ENCODE measurements around the gene HSPBP1. TPM values are rescaled to one million over a fixed set of nuclear protein-coding genes. Genes with fewer than 3 reads are reported as not detected.

HSPBP1 gene
- total RNA-seq, 2 experiments from 2014 or later = 35.0 to 38.2 TPM

DNA sequence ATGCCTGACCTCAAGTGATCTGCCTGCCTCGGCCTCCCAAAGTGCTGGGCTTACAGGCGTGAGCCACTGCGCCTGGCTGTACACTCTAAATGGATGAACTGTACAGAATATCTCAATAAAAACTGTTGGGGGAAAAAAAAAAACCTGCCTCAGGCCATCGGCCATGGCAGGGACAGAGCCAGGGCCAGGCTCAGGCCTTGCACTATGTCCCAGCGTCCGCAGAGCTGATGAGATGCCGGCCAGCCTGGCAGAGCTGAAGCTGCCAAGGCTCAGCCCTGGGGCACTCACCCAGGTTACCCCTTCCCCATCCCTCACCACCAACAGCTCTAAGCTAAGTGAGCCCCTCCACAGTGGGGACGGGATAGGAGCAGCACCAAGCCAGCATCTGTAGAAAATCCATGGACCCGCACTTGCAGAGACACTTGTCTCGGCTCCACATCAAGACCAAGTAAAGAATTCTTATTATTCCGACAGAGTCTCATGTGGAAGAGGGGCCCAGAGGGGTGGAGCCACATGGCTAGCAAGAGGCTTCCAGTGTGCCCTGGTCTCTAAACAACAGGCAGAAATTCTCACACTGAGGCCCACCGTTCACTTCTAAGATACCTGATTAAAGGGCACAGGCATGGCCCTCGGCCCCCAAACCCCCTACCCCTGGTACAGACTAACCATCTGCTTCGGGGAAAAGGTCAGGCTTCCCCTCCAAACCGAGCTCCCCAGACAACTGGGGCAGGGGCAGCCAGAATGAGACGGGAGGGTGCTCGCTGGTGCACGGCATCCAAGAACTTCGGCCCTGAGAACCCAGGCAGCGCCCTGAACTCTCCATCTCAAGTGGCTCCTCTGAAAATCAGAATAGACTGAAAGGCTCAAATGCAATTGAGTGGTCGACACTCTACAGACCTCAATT, 26.9 kb downstream of the HSPBP1 start:
- H3K9me3 Mint-ChIP-seq (ENCODE audit: low read depth) = no peaks in the 10 kb centered on the region
- H3K27ac Mint-ChIP-seq = peak overlapping the region; percentile 100
- H3K4me3 Mint-ChIP-seq = peak overlapping the region; percentile 99
- peaks cover 61% of the 10 kb centered on the region for H3K4me1 Mint-ChIP-seq
- H3K27me3 Mint-ChIP-seq = no peaks in the 10 kb centered on the region
- ATAC-seq (no peak), DNase-seq (no peak)
- CTCF ChIA-PET = interaction anchor here (0.9 to 4.7 kb wide), 7 partner anchors 24 to 252 kb away, joined by 3 to 30 read pairs (median 12); partner anchors contain the start of genes DNAAF3 and TMEM238
- H3K36me3 Mint-ChIP-seq = peaks cover 52% of the 10 kb centered on the region

DNA sequence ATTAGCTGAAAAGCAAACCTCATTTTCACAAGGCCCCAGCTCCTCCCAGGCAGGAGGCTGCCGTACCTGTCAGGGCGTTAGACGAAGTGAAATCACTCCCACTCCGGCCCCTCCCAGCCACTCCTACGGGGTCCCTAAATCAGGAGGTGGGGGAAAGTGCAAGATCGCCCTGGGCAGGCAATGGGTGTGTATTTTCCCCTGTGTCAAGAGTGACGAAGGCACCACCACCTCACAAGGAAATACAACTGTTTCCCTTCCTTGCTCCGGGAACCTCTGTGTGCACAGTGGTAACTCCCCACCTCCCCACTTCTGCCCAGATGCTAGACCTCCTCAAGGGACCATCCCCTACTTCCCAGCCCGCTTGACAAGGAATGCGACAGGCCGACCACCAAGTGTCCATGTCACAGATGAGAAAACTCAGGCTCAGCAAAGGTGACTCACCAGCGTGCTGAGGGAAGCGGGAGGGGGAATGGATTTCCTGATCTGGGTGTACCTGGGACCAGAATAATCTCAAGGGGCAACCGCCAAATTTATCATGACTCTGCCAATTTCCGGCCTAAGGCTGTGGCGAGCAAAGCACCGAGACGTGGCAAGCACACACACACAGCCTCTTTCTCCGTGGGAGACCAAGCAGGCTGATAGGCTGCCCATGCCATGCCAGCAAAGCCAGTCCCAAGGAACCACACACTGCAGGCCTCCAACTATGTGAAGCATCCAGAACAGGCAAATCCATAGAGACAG, 28.4 kb downstream of the HSPBP1 start:
- H3K9me3 Mint-ChIP-seq (ENCODE audit: low read depth) = no peaks in the 10 kb centered on the region
- H3K36me3 Mint-ChIP-seq = peaks cover 40% of the 10 kb centered on the region
- H3K4me3 Mint-ChIP-seq = peak overlapping the region; percentile 67
- no peaks in the 10 kb centered on the region for H3K27me3 Mint-ChIP-seq
- ATAC-seq = peak; percentile 5
- peaks cover 55% of the 10 kb centered on the region for H3K4me1 Mint-ChIP-seq
- peak overlapping the region; percentile 100 for H3K27ac Mint-ChIP-seq
- peak; percentile 64 for DNase-seq
- CTCF ChIA-PET = interaction anchor here (1.5 to 3.0 kb wide), 3 partner anchors 10 to 253 kb away, joined by 3 to 12 read pairs (median 3); no protein-coding TSS in a partner anchor

DNA sequence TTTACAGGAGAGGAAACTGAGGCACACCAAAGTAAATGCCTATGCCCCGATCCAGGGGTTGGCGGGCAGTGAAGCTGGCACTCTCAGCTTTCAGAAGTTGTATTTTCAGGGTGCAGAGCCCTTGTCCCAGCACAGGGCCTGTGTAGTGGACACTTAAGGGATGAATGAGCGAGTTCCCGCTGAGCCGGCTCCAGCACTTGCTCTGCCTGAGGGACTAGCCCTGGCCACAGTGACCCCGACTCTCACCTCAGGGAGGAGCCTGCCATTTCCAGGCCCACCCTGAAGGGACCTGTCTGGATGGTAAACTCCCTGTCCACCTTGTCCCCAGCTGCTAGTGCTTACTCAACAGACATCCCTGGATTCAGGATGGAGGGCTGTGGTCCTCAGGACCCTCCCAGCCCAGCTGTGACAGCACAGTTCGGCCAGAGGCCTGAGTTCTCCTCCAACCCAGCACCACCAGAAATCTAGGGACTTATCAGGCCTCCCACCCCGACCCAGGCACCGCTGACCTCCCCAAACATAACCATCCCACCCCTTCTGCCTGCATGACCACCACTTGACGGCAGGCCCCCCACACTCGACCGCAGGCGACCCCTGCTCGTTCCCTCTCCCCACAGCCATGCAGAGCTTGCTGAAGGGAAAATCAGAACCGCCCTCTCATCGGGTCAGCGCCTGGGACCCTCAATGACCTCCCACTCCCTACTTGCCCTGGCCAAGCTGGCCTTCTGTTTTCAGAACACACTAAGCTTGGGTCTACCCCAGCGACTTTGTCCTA, 29.5 kb downstream of the HSPBP1 start:
- CTCF ChIA-PET = interaction anchor here (1.6 kb wide), 1 partner anchor 12 kb away, joined by 3 read pairs; no protein-coding TSS in a partner anchor
- peak overlapping the region; percentile 100 for H3K27ac Mint-ChIP-seq
- peaks cover 45% of the 10 kb centered on the region for H3K4me1 Mint-ChIP-seq
- H3K36me3 Mint-ChIP-seq = peaks cover 34% of the 10 kb centered on the region
- H3K4me3 Mint-ChIP-seq = no peak overlapping the region
- ATAC-seq (no peak), DNase-seq (no peak)
- H3K27me3 Mint-ChIP-seq = no peaks in the 10 kb centered on the region
- H3K9me3 Mint-ChIP-seq (ENCODE audit: low read depth) = no peaks in the 10 kb centered on the region

GRCh38 chr19:55249841-55250240, 30.1 kb downstream of the HSPBP1 start:
- ATAC-seq (no peak), DNase-seq (no peak)
- peaks cover 30% of the 10 kb centered on the region for H3K36me3 Mint-ChIP-seq
- H3K4me3 Mint-ChIP-seq = no peak overlapping the region
- CTCF ChIA-PET = no interaction called here
- H3K4me1 Mint-ChIP-seq = peaks cover 45% of the 10 kb centered on the region
- no peaks in the 10 kb centered on the region for H3K27me3 Mint-ChIP-seq
- no peak overlapping the region for H3K27ac Mint-ChIP-seq
- no peaks in the 10 kb centered on the region for H3K9me3 Mint-ChIP-seq (ENCODE audit: low read depth)

GRCh38 chr19:55248704-55249103, 31.2 kb downstream of the HSPBP1 start:
- no peak overlapping the region for H3K4me3 Mint-ChIP-seq
- CTCF ChIA-PET = interaction anchor here (0.7 kb wide), 1 partner anchor 88 kb away, joined by 3 read pairs; no protein-coding TSS in a partner anchor
- no peak for DNase-seq
- no peak for ATAC-seq
- peaks cover 28% of the 10 kb centered on the region for H3K36me3 Mint-ChIP-seq
- H3K4me1 Mint-ChIP-seq = peaks cover 42% of the 10 kb centered on the region
- H3K27me3 Mint-ChIP-seq = no peaks in the 10 kb centered on the region
- no peak overlapping the region for H3K27ac Mint-ChIP-seq
- no peaks in the 10 kb centered on the region for H3K9me3 Mint-ChIP-seq (ENCODE audit: low read depth)

DNA sequence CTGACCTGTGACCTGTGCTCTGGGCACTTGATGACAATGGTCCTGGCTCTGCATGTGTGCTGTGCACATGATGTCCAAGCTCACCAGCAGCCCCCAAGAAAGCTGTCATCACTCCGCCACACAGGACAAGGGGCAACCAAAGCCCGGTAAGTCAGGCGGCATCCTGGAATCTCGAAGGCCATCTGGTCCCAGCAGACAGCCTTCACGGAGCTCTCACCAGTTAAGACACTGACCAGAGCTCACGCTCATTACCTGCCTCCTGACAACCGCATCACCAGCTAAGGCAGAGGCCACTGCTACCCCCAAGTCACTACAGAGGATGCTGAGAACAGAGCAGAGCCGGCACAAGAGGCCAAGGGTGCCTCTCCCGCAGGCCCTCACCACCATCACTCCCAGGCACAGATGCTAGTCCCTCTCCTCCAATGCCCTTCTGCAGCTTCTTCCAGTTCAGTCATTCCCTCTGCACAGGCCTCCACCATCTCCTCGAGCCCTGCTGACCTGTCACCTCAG, 31.7 kb downstream of the HSPBP1 start:
- DNase-seq (no peak), ATAC-seq (no peak)
- Mint-ChIP-seq H3K9me3 (ENCODE audit: low read depth) (no peaks in the 10 kb centered on the region), H3K27ac (no peak overlapping the region), H3K36me3 (peaks cover 27% of the 10 kb centered on the region), H3K27me3 (no peaks in the 10 kb centered on the region), H3K4me1 (peaks cover 37% of the 10 kb centered on the region), H3K4me3 (no peak overlapping the region)
- CTCF ChIA-PET = interaction anchor here (0.7 kb wide), 1 partner anchor 87 kb away, joined by 3 read pairs; no protein-coding TSS in a partner anchor

DNA sequence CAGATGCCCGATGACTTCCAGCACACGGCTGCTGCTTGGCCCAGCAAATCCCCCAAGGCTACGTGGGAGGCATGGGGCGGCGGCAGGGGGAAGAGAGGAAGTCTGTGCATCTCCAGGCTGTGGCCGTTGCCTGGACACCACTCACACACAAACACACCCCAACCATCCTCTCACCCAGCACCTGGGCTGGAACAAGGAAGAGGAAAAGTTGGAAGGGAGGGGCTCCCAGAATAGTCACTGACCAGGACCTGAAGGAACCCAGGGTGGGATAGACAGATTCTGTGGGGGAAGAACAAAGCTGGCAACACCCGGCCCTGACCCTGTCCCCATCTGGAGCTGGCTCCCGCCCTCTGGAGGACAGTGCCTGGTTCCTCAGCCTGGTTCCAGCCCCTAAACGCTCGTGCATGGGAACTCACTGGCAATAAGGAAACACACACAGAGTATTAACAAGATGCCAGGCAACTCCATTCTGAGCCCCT, 32.2 kb downstream of the HSPBP1 start:
- Mint-ChIP-seq H3K27ac (no peak overlapping the region), H3K4me3 (no peak overlapping the region), H3K4me1 (peaks cover 33% of the 10 kb centered on the region), H3K9me3 (ENCODE audit: low read depth) (no peaks in the 10 kb centered on the region), H3K27me3 (no peaks in the 10 kb centered on the region), H3K36me3 (peaks cover 29% of the 10 kb centered on the region)
- DNase-seq (no peak), ATAC-seq (no peak)
- CTCF ChIA-PET = no interaction called here

GRCh38 chr19:55246462-55247451, 33.2 kb downstream of the HSPBP1 start:
- DNase-seq = no peak
- Mint-ChIP-seq H3K4me3 (no peak overlapping the region), H3K27ac (no peak overlapping the region), H3K9me3 (ENCODE audit: low read depth) (no peaks in the 10 kb centered on the region), H3K4me1 (peaks cover 25% of the 10 kb centered on the region), H3K27me3 (no peaks in the 10 kb centered on the region), H3K36me3 (peaks cover 30% of the 10 kb centered on the region)
- CTCF ChIA-PET = no interaction called here
- no peak for ATAC-seq

- no peak for ATAC-seq
- H3K27ac Mint-ChIP-seq = no peak overlapping the region
- H3K27me3 Mint-ChIP-seq = no peaks in the 10 kb centered on the region
- H3K4me3 Mint-ChIP-seq = no peak overlapping the region
- H3K4me1 Mint-ChIP-seq = peaks cover 12% of the 10 kb centered on the region
- H3K36me3 Mint-ChIP-seq = peaks cover 26% of the 10 kb centered on the region
- no peak for DNase-seq
- CTCF ChIA-PET = no interaction called here
- no peaks in the 10 kb centered on the region for H3K9me3 Mint-ChIP-seq (ENCODE audit: low read depth)
These were observed 34.5 kb downstream of the HSPBP1 start for GRCh38 chr19:55245236-55245904.

- ATAC-seq (no peak), DNase-seq (no peak)
- no peaks in the 10 kb centered on the region for H3K27me3 Mint-ChIP-seq
- H3K4me3 Mint-ChIP-seq = no peak overlapping the region
- CTCF ChIA-PET = no interaction called here
- H3K4me1 Mint-ChIP-seq = peaks cover 12% of the 10 kb centered on the region
- peaks cover 30% of the 10 kb centered on the region for H3K36me3 Mint-ChIP-seq
- H3K27ac Mint-ChIP-seq = no peak overlapping the region
- H3K9me3 Mint-ChIP-seq (ENCODE audit: low read depth) = no peaks in the 10 kb centered on the region
These were observed 35.8 kb downstream of the HSPBP1 start for GRCh38 chr19:55244004-55244680.

DNA sequence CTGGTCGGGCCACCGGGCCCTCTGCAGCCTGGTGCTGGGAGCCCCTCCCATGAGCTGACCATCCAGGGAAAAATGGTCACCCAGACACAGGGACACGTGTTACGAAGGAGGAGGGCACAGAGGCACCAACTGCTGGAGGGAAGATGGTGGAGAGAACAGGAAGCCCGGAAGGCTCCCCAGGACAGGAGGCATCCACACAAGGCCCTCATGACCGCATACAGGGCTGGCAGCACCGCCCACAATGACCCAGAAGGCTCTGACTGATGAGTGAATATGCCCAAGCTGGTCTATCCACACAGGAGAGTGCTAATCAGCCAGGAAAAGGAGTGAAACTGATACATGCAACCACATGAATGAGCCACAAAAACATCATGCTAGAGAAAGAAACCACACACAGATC, 37.4 kb downstream of the HSPBP1 start:
- no peak overlapping the region for H3K4me3 Mint-ChIP-seq
- peaks cover 37% of the 10 kb centered on the region for H3K36me3 Mint-ChIP-seq
- CTCF ChIA-PET = no interaction called here
- ATAC-seq (no peak), DNase-seq (no peak)
- H3K9me3 Mint-ChIP-seq (ENCODE audit: low read depth) = no peaks in the 10 kb centered on the region
- no peaks in the 10 kb centered on the region for H3K27me3 Mint-ChIP-seq
- H3K4me1 Mint-ChIP-seq = peaks cover 5% of the 10 kb centered on the region
- peak overlapping the region; percentile 31 for H3K27ac Mint-ChIP-seq

All from activated CD8-positive, alpha-beta memory T cell treated with anti-CD3 and anti-CD28 coated beads, Interleukin-2, amount 10 ng/mL, durations not matched to agents 7 days and 5 days (primary cell).